Stimulated activated CD4-positive, alpha-beta T cell treated with anti-CD3 and anti-CD28 coated beads, Interleukin-4, amount 100 ng/mL, for 48 hours (primary cell): ENCODE results near the gene UBQLNL.

Experiments used
- DNase-seq, 2 donors: peaks; one replicate each; pipeline ENCODE4 v3.0.0-alpha.2; 2020; ENCODE audit warnings: low read depth in 2 of 2

UBQLNL gene, protein sequence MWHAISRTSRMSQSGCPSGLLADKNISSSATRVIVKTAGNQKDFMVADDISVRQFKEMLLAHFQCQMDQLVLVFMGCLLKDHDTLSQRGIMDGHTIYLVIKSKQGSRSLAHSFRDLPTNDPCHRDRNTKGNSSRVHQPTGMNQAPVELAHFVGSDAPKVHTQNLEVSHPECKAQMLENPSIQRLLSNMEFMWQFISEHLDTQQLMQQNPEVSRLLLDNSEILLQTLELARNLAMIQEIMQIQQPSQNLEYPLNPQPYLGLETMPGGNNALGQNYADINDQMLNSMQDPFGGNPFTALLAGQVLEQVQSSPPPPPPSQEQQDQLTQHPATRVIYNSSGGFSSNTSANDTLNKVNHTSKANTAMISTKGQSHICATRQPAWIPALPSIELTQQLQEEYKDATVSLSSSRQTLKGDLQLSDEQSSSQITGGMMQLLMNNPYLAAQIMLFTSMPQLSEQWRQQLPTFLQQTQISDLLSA

DNA sequence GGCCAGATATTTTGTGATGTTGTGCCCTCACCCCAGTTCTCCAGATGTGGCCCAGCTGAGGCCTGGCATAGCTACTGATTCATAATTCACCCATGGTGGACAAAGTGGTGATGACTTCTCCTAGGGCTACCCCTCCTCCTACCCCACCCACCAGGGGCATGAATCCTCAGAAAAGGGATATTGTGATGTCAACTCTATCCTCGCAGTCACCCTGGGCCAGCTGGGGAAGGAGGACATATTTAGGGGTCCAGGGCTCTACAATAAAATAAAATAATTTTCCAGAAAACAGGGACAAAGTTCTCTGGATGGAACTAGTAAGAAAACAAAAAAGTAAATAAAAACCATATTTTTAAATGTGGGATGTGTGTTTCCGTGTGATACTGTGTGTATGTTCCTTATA, at the start of gene UBQLNL:
Gene UBQLNL, minus strand, starts transcription at position 101 of the 400 bp plus-strand sequence. CDS start 258 bp downstream, outside the sequence.
- DNase-seq, result no peak

DNA sequence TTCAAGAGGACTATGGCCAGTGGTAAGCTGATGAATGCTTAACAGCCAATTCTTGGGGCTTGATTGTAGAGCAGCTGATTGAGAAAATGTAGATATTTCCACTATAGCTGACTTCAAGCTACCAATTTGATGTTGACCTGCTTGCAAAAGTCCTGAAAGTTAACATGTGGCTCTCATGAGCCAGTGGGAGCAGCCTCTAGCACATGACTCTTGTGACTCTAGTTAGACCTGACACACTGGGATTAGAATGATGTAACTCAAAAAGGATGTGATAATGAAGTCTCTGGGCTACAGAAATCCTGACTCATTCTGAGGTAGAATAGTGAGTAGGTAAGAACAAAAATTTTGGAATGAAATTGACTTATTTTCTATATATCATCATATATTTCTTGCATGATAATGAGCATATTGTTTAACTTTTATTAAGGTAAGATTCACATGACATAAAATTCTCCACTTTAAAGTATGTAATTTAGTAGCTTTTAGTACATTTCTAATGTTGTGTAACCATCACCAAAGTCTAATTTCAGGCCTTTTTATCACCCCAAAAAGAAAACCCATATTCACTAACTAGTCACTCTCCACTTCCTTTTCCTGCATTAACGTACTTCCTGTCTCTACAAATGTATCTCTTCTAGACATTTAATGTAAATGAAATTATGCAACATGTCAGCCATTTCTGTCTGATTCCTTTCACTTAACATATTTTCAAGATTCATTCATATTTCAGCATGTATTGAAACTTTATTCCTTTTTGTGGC, 47.9 kb upstream of the UBQLNL start:
- DNase-seq, result no peak

DNA sequence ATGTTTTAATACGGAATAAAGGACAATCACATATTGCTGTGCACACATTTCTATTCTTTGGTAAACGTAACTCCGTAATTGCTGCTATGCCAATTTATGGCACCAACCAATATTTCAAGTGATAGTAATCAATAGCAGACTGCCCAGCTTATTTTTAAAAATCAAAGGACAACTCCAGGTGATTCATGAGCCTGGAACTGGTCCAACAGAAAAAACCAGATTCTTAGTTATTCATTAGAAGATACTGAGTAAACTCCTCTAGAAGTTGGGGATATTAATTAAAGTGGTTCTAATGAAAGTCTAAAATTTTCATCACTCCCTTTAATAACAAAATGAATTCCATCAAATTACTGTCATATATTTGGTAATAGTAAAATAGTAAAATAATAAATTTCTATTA, 41.3 kb upstream of the UBQLNL start:
- DNase-seq, result no peak

DNA sequence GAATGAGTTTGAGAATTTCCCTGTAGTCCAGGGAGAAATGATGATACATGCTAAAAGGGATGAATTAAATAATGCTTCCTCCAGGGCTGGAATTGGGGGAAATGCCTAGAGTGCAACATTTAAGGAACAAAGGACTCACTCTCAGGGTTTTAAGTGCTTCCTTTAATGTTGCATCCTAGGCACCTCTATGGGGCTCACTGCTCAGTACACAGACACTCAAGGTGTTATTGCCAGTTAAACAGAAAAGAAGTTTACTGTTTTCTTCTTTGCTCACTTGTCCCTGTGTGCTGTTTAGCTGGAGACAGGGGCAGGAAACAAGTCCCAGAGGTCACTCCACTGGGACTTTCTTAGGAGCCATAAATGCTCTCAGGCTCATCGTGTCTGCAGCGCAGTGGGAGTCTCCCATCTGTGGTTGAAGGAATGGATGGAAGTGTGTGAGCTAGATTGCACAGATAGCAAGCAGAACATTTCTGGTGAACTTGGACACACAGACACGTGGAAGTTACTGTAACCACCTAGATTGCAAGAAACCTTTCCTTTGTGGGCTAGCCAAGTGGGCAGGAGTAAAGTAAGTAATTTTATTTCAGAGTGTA, 40.2 kb upstream of the UBQLNL start:
- no peak for DNase-seq

DNA sequence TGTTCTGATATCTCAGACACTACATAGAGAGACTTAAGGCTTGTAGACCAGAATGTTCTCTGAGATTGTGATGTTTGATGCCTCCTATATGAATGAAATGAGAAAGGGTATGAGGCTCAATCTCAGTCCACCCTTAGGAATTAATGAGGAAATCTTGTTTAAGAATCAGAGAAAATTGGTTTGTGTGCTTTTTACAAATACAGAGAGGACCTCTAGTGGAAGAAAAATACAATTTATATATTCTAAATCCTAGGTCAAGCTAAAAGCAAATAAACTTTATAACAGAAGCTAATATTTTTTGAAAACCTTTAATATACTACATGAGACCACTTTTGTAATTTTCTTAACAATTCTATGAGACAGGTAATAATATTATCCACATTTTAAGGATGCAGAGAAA, 36.8 kb upstream of the UBQLNL start:
- DNase-seq, result no peak

DNA sequence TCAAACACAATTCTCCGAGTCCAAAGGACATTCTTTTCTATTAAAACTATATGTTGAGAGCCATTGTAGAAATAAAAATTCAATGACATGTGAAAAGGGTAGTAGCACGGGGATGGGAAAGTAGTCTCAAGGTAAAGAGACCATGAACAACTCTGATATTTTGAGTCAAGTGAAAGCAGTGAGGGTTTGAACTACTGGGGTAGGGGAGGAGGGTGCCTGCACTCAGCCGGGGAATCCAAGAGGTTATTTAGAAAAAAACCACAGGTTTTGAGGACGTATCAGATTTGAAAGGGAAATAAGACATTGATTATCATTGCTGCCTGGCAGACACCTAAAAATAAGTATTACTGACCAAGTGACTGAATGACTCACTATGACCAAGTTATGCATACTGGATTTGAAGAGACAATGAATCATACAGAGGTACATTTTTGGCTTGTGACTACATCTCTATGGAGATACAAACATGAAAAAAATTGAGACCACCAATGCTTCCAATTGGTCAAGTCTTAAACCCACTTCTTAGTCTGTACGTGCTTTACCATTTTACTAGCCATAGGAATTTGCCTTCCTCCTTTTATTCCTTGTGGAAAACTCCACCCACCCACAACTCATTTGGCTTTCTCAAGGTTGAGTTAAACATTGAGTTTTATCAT, 34.1 kb upstream of the UBQLNL start:
- DNase-seq, result no peak

DNA sequence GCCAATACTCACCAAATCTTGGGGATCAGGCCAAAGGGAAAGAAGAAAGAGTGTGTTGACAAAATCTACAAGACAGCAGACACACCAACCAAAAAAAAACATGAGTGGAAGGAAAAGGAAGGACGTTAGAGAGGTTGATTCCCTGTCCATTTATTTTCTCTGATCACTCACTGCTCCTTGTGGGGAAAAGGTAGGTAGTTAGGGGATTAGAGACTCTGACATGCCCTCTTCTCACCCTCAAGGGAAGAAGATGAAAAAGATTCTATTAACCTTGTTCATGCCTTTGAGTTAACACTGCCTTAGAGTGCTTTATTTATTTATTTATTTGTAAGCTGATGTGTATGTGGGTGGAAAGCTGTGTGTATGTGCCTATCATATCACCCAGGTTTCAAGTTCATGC, 31.9 kb upstream of the UBQLNL start, which contains the start of gene OR52H1:
Gene OR52H1, minus strand, starts transcription at position 101 of the 400 bp plus-strand sequence. CDS start 3,035 bp downstream, outside the sequence.
- no peak for DNase-seq

DNA sequence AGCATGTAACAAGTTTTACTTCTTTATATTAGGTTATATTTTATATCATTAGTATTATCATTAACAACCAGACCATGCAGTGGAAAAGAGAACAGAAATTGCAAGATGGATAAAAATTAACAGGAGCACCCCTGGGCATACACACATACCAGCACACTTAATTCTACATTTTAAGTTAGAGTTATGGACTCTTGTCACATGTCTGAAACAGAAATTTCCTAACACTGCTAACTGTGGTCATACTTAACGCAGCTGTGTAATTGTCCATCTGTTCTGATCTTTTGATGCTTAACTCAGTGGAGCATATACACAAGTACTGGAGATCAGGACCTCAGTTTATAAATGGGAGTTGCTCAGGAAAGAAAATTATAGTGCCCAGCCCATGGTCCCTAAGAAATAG, 31.5 kb upstream of the UBQLNL start:
- DNase-seq, result no peak

DNA sequence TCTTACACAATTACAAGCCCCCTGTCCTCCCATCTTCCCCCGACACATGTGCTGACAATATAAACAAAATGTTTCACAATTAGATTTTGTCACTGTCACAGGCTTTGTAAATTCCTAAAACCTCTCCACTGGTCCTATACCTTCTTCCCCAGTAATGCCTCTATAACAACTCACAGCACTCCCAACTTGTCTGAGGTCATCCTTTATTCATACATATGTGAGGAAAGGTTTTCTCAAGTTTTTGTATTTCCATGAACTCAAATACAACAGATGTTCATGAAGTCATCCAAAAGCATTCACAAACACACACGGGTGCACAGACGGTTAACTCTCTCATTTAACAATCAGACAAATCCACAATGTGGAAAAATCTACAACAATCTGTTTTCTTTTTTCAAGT, 30.0 kb upstream of the UBQLNL start:
- no peak for DNase-seq

DNA sequence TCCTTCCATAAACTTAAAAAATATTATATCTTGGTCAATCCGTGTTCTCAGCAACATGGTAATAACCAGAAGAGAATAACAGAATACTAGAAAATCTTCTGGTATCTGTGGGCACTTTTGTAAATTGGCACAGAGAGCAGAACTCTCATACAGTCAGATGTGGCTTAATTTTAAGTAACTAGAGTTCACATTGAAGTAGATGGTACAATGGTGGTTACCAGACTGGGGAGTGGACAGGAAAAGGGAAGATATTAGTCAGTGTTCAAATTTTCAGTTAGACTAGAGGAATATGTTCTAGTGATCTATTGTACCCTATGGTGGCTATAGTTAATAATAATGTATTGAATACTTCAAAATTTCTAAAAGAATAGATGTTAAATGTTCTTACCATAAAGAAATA, 24.9 kb upstream of the UBQLNL start:
- no peak for DNase-seq

DNA sequence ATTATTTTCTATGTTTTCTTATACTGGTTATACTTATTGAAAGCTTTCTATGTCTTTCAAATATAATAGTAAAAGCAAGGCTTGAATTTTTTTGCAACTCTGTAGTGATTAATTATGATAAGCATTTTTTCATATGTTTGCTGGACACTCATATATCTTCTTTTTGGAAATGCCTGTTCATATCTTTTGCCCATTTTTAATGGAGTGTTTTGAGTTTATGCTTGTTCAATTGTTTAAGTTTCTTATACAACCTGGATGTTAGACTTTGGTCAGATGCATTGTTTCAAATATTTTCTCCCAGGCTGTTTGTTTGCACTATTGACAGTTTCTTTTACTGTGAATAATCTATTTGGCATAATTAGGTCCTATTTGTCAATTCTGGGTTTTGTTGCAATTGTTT, 20.0 kb upstream of the UBQLNL start:
- no peak for DNase-seq

DNA sequence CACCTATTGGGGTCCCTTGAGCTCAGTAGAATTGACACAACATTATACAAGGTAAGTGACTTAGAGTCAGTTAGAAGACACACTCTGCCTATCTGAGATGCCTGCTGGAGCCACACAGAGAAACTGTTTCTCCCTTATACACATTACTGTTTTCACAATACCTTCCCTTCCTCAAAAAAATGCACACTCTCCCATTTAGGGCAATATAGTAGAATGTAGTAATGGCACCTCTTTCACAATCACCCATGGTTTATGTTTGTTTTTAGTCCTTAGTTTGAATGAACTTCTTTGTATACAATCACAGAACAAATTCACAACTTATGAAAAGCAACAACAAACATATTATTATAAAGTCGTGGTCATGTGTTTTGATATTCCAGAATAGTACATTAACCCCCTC, 17.5 kb upstream of the UBQLNL start:
- DNase-seq, result no peak

DNA sequence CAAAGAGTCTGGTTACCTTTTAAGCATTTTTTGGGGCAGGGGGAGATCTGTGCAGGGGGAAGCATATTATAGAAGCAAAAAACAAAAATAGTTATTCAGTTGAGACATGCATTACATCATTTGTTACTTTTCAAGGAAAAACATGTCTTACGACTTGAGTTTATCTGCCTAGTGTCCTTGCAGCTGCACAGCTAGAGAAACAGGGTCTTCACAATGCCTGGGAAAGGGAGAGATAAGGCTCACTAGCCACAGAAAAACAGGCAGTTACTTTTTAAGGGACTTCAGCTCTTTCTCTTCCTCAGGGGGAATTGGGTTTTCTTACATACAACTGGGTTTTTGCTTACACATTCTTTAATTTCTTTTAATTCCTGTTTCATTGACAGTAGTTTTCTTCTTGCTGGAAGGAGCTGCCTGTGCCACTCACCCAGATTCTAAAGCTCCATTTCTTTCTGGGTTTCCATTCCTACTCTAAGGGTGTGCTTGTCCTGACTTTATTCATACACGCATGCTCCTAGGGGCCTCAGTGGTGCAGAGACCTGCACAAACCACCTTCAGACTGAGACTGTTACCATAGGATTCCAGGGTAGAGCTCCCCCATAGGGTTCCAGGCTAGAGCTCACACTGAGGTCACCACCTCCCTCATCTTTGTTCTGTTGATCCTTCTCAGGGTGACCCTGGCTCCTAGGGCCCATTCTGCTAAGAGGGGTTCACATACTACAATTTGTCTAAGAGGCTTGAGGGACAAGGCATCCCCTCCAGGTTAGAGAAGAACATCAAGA, 14.7 kb upstream of the UBQLNL start:
- DNase-seq, result no peak

DNA sequence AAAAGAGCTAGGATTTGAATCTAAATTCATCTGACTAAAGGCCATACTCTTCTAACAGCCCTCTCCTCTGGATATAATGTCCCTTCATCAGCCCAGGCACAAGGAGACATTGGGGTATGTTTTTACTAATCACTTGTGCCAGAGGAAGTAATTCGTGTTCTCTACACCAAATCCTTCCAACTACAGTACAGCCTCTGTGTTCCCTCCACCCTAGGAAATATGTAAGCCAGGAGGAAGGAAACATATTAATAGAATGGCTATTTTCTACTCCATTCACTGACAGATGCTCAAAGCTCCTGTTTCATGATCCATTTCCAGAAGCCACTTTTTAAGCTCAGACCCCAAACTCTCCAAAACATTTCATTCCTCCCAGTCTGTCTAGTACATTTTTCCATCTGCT, 12.0 kb upstream of the UBQLNL start:
- DNase-seq, result no peak

DNA sequence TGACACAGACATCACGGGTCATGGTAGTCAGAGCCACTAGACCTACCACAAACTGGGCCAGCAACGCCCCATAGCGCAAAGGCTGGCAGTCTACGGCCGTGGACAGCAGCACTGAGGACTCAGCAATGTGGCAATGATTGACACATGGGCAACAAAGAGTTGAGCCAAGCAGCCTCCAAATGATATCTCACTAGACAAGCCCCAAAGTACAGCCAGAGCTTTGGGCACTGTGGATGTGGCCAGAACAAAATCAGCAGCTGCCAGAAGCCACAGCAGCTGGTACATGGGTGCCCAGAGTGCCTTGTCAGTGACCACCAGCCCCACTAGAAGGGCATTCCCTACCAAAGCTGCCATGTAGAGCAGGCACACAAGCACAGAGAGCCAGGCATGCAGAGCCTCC, 11.2 kb upstream of the UBQLNL start:
- DNase-seq, result no peak

DNA sequence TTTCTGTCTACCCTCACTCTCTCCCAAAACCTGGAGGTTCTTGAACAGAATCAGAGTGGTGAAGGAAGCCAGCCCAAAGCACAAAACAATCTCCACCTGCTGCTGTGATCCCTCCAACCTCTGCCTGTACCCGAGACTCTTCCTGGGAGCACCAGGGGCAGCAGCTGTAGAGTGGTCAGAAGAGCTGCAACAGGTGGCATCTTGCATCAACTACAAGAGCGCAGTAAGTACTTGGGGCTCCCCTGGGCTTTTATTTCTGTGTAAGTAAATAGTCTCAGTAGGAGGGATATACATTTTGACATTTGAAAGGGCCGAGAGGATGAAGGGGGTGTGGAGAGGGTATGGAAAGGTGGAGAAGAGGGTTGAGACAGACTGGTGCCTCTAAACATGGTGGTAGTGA, 8.3 kb upstream of the UBQLNL start:
- no peak for DNase-seq

DNA sequence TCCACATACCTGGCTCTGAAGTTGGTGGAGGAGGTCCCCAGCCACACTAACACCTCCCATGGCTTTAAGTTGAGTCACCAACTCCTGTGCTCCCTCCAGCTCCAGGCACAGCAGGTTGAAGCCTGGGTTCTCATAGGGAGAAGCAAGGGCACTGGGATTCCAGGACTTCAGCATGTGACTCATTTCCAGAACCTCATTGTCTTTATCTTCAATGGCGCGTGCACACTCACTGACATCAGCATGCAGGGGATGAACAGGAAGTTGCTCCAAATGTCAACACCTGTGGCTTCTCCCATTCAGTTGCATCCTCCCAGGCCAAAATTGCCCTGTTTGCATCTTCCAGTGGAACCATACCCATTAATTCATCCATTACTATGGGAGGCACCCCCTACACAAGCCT, 5.8 kb upstream of the UBQLNL start:
- DNase-seq, result no peak

DNA sequence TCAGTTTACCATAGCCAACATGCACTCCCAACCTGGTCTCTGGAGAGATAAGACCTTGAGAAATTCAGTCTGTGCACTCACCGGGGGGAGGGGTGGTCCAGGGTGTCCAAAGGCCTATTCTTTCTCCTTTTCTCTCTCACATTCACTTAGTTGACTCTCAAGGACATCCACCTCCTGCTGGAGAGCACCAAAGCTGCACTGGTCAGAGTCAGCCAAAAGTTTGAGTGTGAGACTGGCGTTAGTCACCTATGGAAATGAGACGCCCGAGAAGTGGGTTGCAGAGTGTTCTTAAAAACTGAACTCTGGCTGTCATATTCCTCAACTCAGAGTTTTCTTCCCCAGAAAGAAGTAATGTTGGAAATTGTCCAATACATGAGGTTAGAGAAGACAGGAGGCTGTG, 5.0 kb upstream of the UBQLNL start:
- DNase-seq, result no peak

DNA sequence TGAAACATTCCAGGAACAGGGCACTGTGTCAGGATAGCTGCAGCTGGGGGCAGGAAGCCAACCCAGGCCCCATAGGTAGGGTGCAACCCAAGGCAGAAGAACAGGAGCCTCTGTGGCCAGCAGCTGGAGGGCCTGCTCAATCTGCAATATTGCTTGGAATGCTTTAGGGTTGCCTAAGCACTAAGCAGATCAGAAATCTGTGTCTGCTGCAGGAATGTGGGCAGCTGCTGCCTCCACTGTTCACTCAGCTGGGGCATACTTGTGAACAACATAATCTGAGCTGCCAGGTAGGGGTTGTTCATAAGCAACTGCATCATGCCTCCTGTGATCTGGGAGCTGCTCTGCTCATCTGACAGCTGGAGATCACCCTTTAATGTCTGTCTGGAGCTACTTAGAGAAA, 1.7 kb downstream of the UBQLNL start:
- no peak for DNase-seq

DNA sequence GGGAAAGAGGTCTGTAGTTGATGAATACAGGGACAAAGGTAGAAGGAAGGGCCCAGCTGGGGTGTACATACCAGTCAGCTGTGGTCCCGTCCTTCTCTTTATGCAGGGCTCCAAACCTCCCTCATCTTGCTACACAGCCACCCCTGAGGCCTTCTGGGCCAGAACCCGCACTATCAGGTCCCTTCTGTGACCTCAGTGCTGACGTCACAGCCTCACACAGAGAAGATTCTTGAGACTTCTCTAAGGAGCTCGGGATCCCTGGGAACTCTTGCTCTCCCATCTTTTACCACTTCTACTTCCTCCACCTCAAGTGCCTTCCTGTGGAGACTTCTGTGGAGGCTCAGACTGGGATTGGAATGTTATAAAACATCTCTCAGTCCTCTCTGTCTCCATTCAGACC, 6.7 kb downstream of the UBQLNL start, which contains the start of gene UBQLN3:
Gene UBQLN3, minus strand, starts transcription at position 155 of the 400 bp plus-strand sequence. CDS start 399 bp downstream, outside the sequence.
- no peak for DNase-seq

DNA sequence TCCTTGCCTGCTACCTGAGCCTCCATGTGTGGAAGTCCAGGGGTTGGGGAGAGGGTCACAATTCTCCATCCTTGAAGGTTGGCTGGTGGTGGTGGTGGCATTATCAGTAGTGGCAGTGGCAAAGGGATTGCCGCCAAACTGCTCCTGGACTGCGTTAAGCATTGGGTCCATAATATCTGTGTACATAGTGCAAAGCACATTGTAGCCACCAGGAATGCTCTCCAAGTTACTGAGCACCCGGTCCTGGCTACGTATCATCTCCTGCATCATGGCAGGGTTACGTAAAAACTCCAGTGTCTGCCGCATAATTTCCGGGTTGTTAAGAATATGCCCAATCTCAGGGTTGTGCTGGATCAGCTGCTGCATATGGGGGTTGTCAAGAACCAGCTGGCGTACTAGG, 7.9 kb downstream of the UBQLNL start:
- DNase-seq, result no peak
